Lower leg skin (tissue), 4 donors: Measurements from ENCODE around the gene PTPRN2. TPM values are rescaled to one million over a fixed set of nuclear protein-coding genes. Genes with fewer than 3 reads are reported as not detected.

Experiments used
- DNase-seq, 2 donors: peaks; one replicate each; pipeline ENCODE4 v3.0.0-alpha.2; 2019; ENCODE audit warnings: low spot score in 2 of 2
- H3K4me3 ChIP-seq: fragments of 200-600 bp; sonication (generic); 2 replicates; pipeline ENCODE4 v1.5.1; 2017; ENCODE audit warnings: mild to moderate bottlenecking, low read depth; ENCODE audit not compliant: poor library complexity, severe bottlenecking
- CTCF ChIP-seq, 3 donors: fragments of 450-650 bp; IDR thresholded peaks; one replicate each; pipeline ENCODE4 v1.5.1; 2016; ENCODE audit warnings: antibody characterized with exemption in 3 of 3, mild to moderate bottlenecking in 3 of 3, moderate library complexity in 2 of 3
- POLR2A ChIP-seq, 2 donors: fragments of 450-650 bp; IDR thresholded peaks; one replicate each; pipeline ENCODE4 v1.6.1; 2016 to 2017; ENCODE audit warnings: antibody characterized with exemption in 2 of 2, mild to moderate bottlenecking in 1 of 2, moderate library complexity in 1 of 2
- WGBS, 2 donors: methylation state at CpG; one replicate each; pipeline ENCODE4 v1.1.5; 2018; 5-methylcytosine and 5-hydroxymethylcytosine counted together
- intact Hi-C: fragments of 100-400 bp; cut with DNase I; formaldehyde crosslinking; loops from one replicate; pipeline ENCODE4 v1.15.0; 2023; ENCODE audit warnings: low total_unique reads
- total RNA-seq, 4 donors: library from RNA; depleted of rRNA; stranded (reverse); fragments of >200 nt; gene quantifications; one replicate each; pipeline ENCODE4 v1.1.0, GENCODE V29; 2016

PTPRN2 gene
- total RNA-seq, 4 donors from 2014 or later = 0.11 to 1.6 (median 0.92) TPM

GRCh38 chr7:157844611-157845010 lies 743.0 kb downstream of the PTPRN2 start:
- DNase-seq = no peak
- H3K4me3 ChIP-seq = no peak overlapping the region
- TF ChIP-seq CTCF (IDR thresholded peaks at IDR 0.05) (no peak), POLR2A (IDR thresholded peaks at IDR 0.05) (no peak)
- 92 to 93% methylated on average over 17 of the region's 17 CpGs for WGBS, 2 donors
- intact Hi-C loops = no loop called here

- H3K4me3 ChIP-seq = no peak overlapping the region
- intact Hi-C loops = no loop called here
- TF ChIP-seq POLR2A (IDR thresholded peaks at IDR 0.05) (no peak), CTCF (IDR thresholded peaks at IDR 0.05) (no peak)
- no peak for DNase-seq
- WGBS, 2 donors = 75 to 84% methylated on average over 9 of the region's 9 CpGs
These were observed 743.5 kb downstream of the PTPRN2 start for GRCh38 chr7:157844141-157844540.

- no peak for DNase-seq
- H3K4me3 ChIP-seq = no peak overlapping the region
- 84 to 89% methylated on average over 29 of the region's 29 CpGs for WGBS, 2 donors
- TF ChIP-seq CTCF (IDR thresholded peaks at IDR 0.05) = no peak
- TF ChIP-seq POLR2A (IDR thresholded peaks at IDR 0.05) = no peak
- intact Hi-C loops = no loop called here
These were observed 744.1 kb downstream of the PTPRN2 start for GRCh38 chr7:157843336-157844140.

- no peak for DNase-seq
- TF ChIP-seq CTCF (IDR thresholded peaks at IDR 0.05) (no peak), POLR2A (IDR thresholded peaks at IDR 0.05) (no peak)
- WGBS, 2 donors = 75 to 80% methylated on average over 14 of the region's 14 CpGs
- H3K4me3 ChIP-seq = no peak overlapping the region
- intact Hi-C loops = no loop called here
These were observed 745.8 kb downstream of the PTPRN2 start for GRCh38 chr7:157841773-157842370.

GRCh38 chr7:157840914-157841772 lies 746.5 kb downstream of the PTPRN2 start:
- no peak for TF ChIP-seq POLR2A (IDR thresholded peaks at IDR 0.05)
- TF ChIP-seq CTCF (IDR thresholded peaks at IDR 0.05) = no peak
- intact Hi-C loops = no loop called here
- WGBS, 2 donors = 73 to 75% methylated on average over 25 of the region's 25 CpGs

More at GRCh38 chr7:157840914-157841772, 746.5 kb downstream of the PTPRN2 start:
- no peak overlapping the region for H3K4me3 ChIP-seq
- no peak for DNase-seq
